Measurements from ENCODE around the gene SNX32. TPM values are rescaled to one million over a fixed set of nuclear protein-coding genes. Genes with fewer than 3 reads are reported as not detected.

Gene SNX32
- total and polyA plus RNA-seq, 9 of the 15 experiments (the other 6 are each of a cell fraction or from before 2014, with no cell fraction given), result 0.03 TPM; not detected in 7

DNA sequence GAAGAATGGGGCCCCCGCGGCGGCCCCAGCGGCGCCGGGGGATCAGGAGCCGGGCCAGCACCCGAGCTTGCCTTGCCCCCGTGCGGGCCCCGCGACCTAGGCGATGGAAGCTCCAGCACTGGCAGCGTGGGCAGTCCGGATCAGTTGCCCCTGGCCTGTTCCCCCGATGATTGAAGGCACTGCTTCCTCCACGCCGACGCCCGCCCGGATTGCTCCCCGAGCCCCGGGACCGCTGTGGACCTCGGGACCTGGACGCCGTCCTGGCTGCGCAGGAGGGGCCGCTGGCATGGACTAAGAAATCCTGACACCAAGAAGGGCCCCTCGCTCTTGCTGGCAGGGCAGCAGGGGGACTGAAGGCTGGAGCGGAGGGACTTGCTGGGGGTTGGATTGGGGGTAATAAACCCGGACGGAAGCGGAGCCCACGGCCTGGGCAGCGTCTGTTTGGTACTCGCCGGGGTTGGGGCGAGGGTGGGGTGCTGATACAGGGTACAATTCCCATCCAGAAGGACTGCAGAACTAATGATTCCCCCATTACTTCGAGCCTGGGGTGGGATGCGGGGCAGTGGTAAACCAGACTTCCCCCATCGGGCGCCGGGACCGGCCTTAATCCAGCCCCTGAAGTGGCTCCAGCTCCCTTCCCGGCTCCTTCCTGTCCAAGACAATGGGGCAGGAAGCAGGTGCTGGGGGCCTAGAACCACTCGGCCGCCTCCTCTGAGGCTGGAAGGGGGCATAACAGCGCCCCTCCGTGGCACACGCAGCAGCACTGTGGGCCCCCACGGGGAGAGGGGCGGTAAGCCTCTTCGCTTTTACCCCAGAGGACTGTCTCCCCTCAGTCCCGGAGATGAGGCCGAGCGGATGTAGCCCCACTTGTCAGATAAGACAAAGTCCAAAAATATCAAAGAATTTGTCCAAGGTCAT is 57.7 kb downstream of the SNX32 start (continued):
- TF ChIP-seq, protein P1, sequence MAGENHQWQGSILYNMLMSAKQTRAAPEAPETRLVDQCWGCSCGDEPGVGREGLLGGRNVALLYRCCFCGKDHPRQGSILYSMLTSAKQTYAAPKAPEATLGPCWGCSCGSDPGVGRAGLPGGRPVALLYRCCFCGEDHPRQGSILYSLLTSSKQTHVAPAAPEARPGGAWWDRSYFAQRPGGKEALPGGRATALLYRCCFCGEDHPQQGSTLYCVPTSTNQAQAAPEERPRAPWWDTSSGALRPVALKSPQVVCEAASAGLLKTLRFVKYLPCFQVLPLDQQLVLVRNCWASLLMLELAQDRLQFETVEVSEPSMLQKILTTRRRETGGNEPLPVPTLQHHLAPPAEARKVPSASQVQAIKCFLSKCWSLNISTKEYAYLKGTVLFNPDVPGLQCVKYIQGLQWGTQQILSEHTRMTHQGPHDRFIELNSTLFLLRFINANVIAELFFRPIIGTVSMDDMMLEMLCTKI (IDR thresholded peaks at IDR 0.05; ENCODE audit: partially characterized antibody), result no peak
- TF ChIP-seq ZNF282 (CRISPR knock-in tag; IDR thresholded peaks at IDR 0.05) (no peak), RBM14 (IDR thresholded peaks at IDR 0.05; ENCODE audit: borderline replicate concordance, insufficient read depth, low read depth, low read length) (no peak), TCF3 (CRISPR knock-in tag; IDR thresholded peaks at IDR 0.05) (0 out of 2 replicates have a peak, but pooled peaks have one; percentile 4), MTA2 (IDR thresholded peaks at IDR 0.05; ENCODE audit: low read depth) (no peak), COPS2 (conservative IDR thresholded peaks at IDR 0.05) (no peak), GATAD2A (IDR thresholded peaks at IDR 0.05) (0 out of 2 replicates have a peak, but pooled peaks have one; percentile 17), HNRNPL (IDR thresholded peaks at IDR 0.05; ENCODE audit: low read depth, low read length) (no peak), ZNF507 (tag; conservative IDR thresholded peaks at IDR 0.05) (no peak), HMG20A (CRISPR knock-in tag; conservative IDR thresholded peaks at IDR 0.05) (no peak), ZBTB5 (IDR thresholded peaks at IDR 0.05) (no peak), ZNF384 (IDR thresholded peaks at IDR 0.05; ENCODE audit: low read depth, low read length) (no peak), POLR3G (IDR thresholded peaks at IDR 0.05; ENCODE audit: extremely low read depth, insufficient read length, insufficient replicate concordance) (no peak), EGR1 (conservative IDR thresholded peaks at IDR 0.05) (0 out of 2 replicates have a peak, but pooled peaks have one; percentile 7), PHB2 (IDR thresholded peaks at IDR 0.05; ENCODE audit: low read depth) (no peak), IRF1 (CRISPR knock-in tag; IDR thresholded peaks at IDR 0.05; ENCODE audit: borderline replicate concordance) (no peak), MAZ (CRISPR knock-in tag; conservative IDR thresholded peaks at IDR 0.05 in 1 of 2, IDR thresholded peaks at IDR 0.05 in 1 of 2) (peak; percentile 67 to 83; a peak in 3 of 4 replicates), ZNF24 (IDR thresholded peaks at IDR 0.05) (peak; percentile 57; the same call in 1 of the 2 replicates)
- TF ChIP-seq, protein P2, sequence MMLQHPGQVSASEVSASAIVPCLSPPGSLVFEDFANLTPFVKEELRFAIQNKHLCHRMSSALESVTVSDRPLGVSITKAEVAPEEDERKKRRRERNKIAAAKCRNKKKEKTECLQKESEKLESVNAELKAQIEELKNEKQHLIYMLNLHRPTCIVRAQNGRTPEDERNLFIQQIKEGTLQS (IDR thresholded peaks at IDR 0.05), result no peak
- TF ChIP-seq, protein P2 (CRISPR knock-in tag; conservative IDR thresholded peaks at IDR 0.05), result peak; percentile 9; the same call in 1 of the 2 replicates
- TF ChIP-seq, protein P3, sequence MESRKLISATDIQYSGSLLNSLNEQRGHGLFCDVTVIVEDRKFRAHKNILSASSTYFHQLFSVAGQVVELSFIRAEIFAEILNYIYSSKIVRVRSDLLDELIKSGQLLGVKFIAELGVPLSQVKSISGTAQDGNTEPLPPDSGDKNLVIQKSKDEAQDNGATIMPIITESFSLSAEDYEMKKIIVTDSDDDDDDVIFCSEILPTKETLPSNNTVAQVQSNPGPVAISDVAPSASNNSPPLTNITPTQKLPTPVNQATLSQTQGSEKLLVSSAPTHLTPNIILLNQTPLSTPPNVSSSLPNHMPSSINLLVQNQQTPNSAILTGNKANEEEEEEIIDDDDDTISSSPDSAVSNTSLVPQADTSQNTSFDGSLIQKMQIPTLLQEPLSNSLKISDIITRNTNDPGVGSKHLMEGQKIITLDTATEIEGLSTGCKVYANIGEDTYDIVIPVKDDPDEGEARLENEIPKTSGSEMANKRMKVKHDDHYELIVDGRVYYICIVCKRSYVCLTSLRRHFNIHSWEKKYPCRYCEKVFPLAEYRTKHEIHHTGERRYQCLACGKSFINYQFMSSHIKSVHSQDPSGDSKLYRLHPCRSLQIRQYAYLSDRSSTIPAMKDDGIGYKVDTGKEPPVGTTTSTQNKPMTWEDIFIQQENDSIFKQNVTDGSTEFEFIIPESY (CRISPR knock-in tag; IDR thresholded peaks at IDR 0.05), result 0 out of 2 replicates have a peak, but pooled peaks have one; percentile 30
